Keratinocyte (primary cell): ENCODE measurements around the gene MFSD6L. TPM values are rescaled to one million over a fixed set of nuclear protein-coding genes. Genes with fewer than 3 reads are reported as not detected.
"Not testable (repeated sequence)": the region's sequence is repeated elsewhere in the genome, so short reads cannot be mapped to it uniquely, and the experiment has no call there.

Experiments used
- DNase-seq: peaks from one replicate; pipeline ENCODE4 v3.0.0-alpha.2; 2011; ENCODE audit warnings: low read depth, missing footprints, low spot score
- FAIRE-seq: peaks from 2 replicates; lab custom pipeline; 2011; peaks lifted over from hg19 to GRCh38; lab: Jason Lieb, UNC
- H2AFZ ChIP-seq: 2 replicates; pipeline ENCODE4 v1.6.0; 2012; ENCODE audit warnings: low read length, control low read depth, inconsistent platforms; ENCODE audit not compliant: control insufficient read depth
- H3K27ac ChIP-seq: 2 replicates; pipeline ENCODE4 v1.5.1; 2011; ENCODE audit warnings: low read length; ENCODE audit not compliant: control insufficient read depth, insufficient read depth
- H3K27me3 ChIP-seq: 3 replicates; pipeline ENCODE4 v1.6.0; 2011; ENCODE audit warnings: low read length; ENCODE audit not compliant: control insufficient read depth, insufficient read depth; ENCODE audit errors: extremely low read depth
- H3K36me3 ChIP-seq, 2 experiments: 2 replicates in 1 of 2; 3 replicates in 1 of 2; pipeline ENCODE4 v1.5.1; 2011; ENCODE audit warnings: low read length in 2 of 2, mild to moderate bottlenecking in 1 of 2; ENCODE audit not compliant: control insufficient read depth in 2 of 2, insufficient read depth in 2 of 2; ENCODE audit errors: extremely low read depth in 1 of 2
- H3K4me1 ChIP-seq: 3 replicates; pipeline ENCODE4 v1.5.1; 2011; ENCODE audit warnings: low read length; ENCODE audit not compliant: control insufficient read depth, insufficient read depth; ENCODE audit errors: extremely low read depth
- H3K4me2 ChIP-seq: 3 replicates; pipeline ENCODE4 v1.6.0; 2011; ENCODE audit warnings: low read depth, low read length; ENCODE audit not compliant: control insufficient read depth, insufficient read depth; ENCODE audit errors: extremely low read depth
- H3K4me3 ChIP-seq, 3 experiments: fragments of 200-600 bp in 1 of 3; sonication (generic) in 1 of 3; 2 replicates in 2 of 3; 3 replicates in 1 of 3; pipeline ENCODE4 v1.5.1; 2011 to 2016; ENCODE audit warnings: low read length in 3 of 3, mild to moderate bottlenecking in 3 of 3, control low read depth in 2 of 3, inconsistent platforms in 1 of 3, low read depth in 1 of 3, mixed read lengths in 1 of 3, mixed run types in 1 of 3, moderate library complexity in 1 of 3; ENCODE audit not compliant: control insufficient read depth in 2 of 3, insufficient read depth in 2 of 3; ENCODE audit errors: extremely low read depth in 1 of 3
- H3K79me2 ChIP-seq: 2 replicates; pipeline ENCODE4 v1.6.0; 2012; ENCODE audit warnings: low read length; ENCODE audit not compliant: control insufficient read depth, insufficient read depth
- H3K9ac ChIP-seq: 3 replicates; pipeline ENCODE4 v1.6.0; 2011; ENCODE audit warnings: low read length; ENCODE audit not compliant: control insufficient read depth, insufficient read depth; ENCODE audit errors: extremely low read depth
- H3K9me1 ChIP-seq: 3 replicates; pipeline ENCODE4 v1.6.0; 2011; ENCODE audit warnings: low read length; ENCODE audit not compliant: control insufficient read depth, insufficient read depth; ENCODE audit errors: extremely low read depth
- H3K9me3 ChIP-seq: 2 replicates; pipeline ENCODE4 v1.5.1; 2012; ENCODE audit warnings: low read depth, low read length; ENCODE audit not compliant: control insufficient read depth
- H4K20me1 ChIP-seq: 3 replicates; pipeline ENCODE4 v1.6.0; 2011; ENCODE audit warnings: low read length; ENCODE audit not compliant: control insufficient read depth, insufficient read depth; ENCODE audit errors: extremely low read depth
- CTCF ChIP-seq, 3 experiments: IDR thresholded peaks in 1 of 3; conservative IDR thresholded peaks in 1 of 3; optimal IDR thresholded peaks in 1 of 3; 2 replicates in 2 of 3; 3 replicates in 1 of 3; pipeline versions ENCODE3 to v1.5.1; 2011; ENCODE audit warnings: low read length in 3 of 3, mild to moderate bottlenecking in 3 of 3, moderate library complexity in 2 of 3, control low read depth in 1 of 3, inconsistent platforms in 1 of 3; ENCODE audit not compliant: insufficient read depth in 2 of 3; ENCODE audit errors: extremely low read depth in 1 of 3
- EZH2 ChIP-seq: IDR thresholded peaks from one replicate; pipeline ENCODE4 v1.6.1; 2012; ENCODE audit warnings: inconsistent platforms, mild to moderate bottlenecking, low read length, moderate library complexity
- dilution Hi-C: fragments of 300-500 bp; cut with MboI; formaldehyde crosslinking; loops from one replicate; pipeline ENCODE4 v1.7.0; 2020; ENCODE audit warnings: low sequenced_read_pairs; ENCODE audit not compliant: extremely low pct_ligation_motif_present
- polyA plus RNA-seq, 5 experiments: library from polyadenylated mRNA; depleted of rRNA in 3 of 5; stranded (reverse) in 3 of 5; stranded (forward) in 1 of 5; unstranded in 1 of 5; fragments of >200 nt; gene quantifications; 1 replicate in 1 of 5; 2 replicates in 3 of 5; 3 replicates in 1 of 5; pipeline versions ENCODE4 v1.2.1 to v1.2.3, GENCODE V29; 2011 to 2012; ENCODE audit warnings: missing spikeins in 2 of 5, low read depth in 1 of 5, low replicate concordance in 1 of 5

Gene MFSD6L
- polyA plus RNA-seq, 1 donor (not counting 4 experiments of a cell fraction or from before 2014, with no cell fraction given), result not detected

GRCh38 chr17:8806253-8806925 lies 7.2 kb upstream of the MFSD6L start:
- no peaks in the 10 kb centered on the region for H3K9me1 ChIP-seq
- no peak overlapping the region for H2AFZ ChIP-seq
- H3K4me3 ChIP-seq, result no peak overlapping the region
- no peaks in the 10 kb centered on the region for H4K20me1 ChIP-seq
- no peaks in the 10 kb centered on the region for H3K9me3 ChIP-seq
- H3K4me2 ChIP-seq, result no peak overlapping the region
- no peaks in the 10 kb centered on the region for H3K4me1 ChIP-seq
- no peak for FAIRE-seq
- H3K27ac ChIP-seq, result no peak overlapping the region
- no peaks in the 10 kb centered on the region for H3K79me2 ChIP-seq
- no peak for DNase-seq
- H3K9ac ChIP-seq, result no peak overlapping the region
- TF ChIP-seq CTCF (optimal IDR thresholded peaks at IDR 0.05 in 1 of 3, IDR thresholded peaks at IDR 0.05 in 1 of 3, conservative IDR thresholded peaks at IDR 0.05 in 1 of 3; ENCODE audit: extremely low read depth in 1 of 3, insufficient read depth in 2 of 3, low read length in 3 of 3) (no peak), EZH2 (no peak)
- H3K36me3 ChIP-seq, result no peaks in the 10 kb centered on the region
- dilution Hi-C loops, result no loop called here
- H3K27me3 ChIP-seq, result no peaks in the 10 kb centered on the region

GRCh38 chr17:8805396-8805795 lies 6.2 kb upstream of the MFSD6L start:
- H3K4me1 ChIP-seq, H3K9ac ChIP-seq, H3K9me1 ChIP-seq, FAIRE-seq, H3K79me2 ChIP-seq, H4K20me1 ChIP-seq, H3K27me3 ChIP-seq, H3K4me2 ChIP-seq, H3K9me3 ChIP-seq, H3K4me3 ChIP-seq, H2AFZ ChIP-seq, dilution Hi-C loops, H3K36me3 ChIP-seq, DNase-seq, H3K27ac ChIP-seq: not testable (repeated sequence)
